ENCODE results near the gene CFL1. TPM values are rescaled to one million over a fixed set of nuclear protein-coding genes. Genes with fewer than 3 reads are reported as not detected.
A peak's percentile ranks its signal among the peaks of the same experiment; 100 is the strongest.

The CFL1 gene
- total RNA-seq, 4 donors from 2014 or later, result 153 to 371 (median 251) TPM

- intact Hi-C loops (cut with DNase I; ENCODE audit: low total_unique reads) (no loop called here), in situ Hi-C loops (cut with MboI; ENCODE audit: low sequenced_read_pairs in 4 of 4) (no loop called here)
- Histone ChIP-seq H3K27me3 (no peaks in the 10 kb centered on the region), H3K4me3 (no peak overlapping the region), H3K9me3 (no peaks in the 10 kb centered on the region), H3K4me1 (peaks cover 0 to 19% of the 10 kb centered on the region in 2 donors), H3K27ac (peak overlapping the region; percentile 80 to 87 (median 82)), H3K36me3 (peaks cover 0 to 11% of the 10 kb centered on the region in 2 donors)
- no peak for ATAC-seq
- TF ChIP-seq POLR2A (IDR thresholded peaks at IDR 0.05) (no peak), CTCF (IDR thresholded peaks at IDR 0.05 in 4 of 5, conservative IDR thresholded peaks at IDR 0.05 in 1 of 5) (no peak)
- DNase-seq, result no peak
Measured at GRCh38 chr11:65870706-65871681, 13.0 kb upstream of the CFL1 start.

GRCh38 chr11:65870307-65870658 is 12.3 kb upstream of the CFL1 start:
- in situ Hi-C loops (cut with MboI; ENCODE audit: low sequenced_read_pairs in 4 of 4), result no loop called here

GRCh38 chr11:65869643-65870306 is 11.8 kb upstream of the CFL1 start:
- peaks cover 0 to 23% of the 10 kb centered on the region in 2 donors for H3K36me3 ChIP-seq
- no peak for DNase-seq
- intact Hi-C loops (cut with DNase I; ENCODE audit: low total_unique reads) (no loop called here), in situ Hi-C loops (cut with MboI; ENCODE audit: low sequenced_read_pairs in 4 of 4) (no loop called here)
- H3K4me3 ChIP-seq, result no peak overlapping the region
- H3K27ac ChIP-seq, result peak overlapping the region in 1 of 4 donors; percentile 83
- H3K4me1 ChIP-seq, result peaks cover 0 to 19% of the 10 kb centered on the region in 2 donors
- ATAC-seq, result no peak
- no peaks in the 10 kb centered on the region for H3K9me3 ChIP-seq
- TF ChIP-seq POLR2A (IDR thresholded peaks at IDR 0.05) (no peak), CTCF (IDR thresholded peaks at IDR 0.05 in 4 of 5, conservative IDR thresholded peaks at IDR 0.05 in 1 of 5) (no peak)
- no peaks in the 10 kb centered on the region for H3K27me3 ChIP-seq

More at GRCh38 chr11:65870307-65870658, 12.3 kb upstream of the CFL1 start:
- no peak overlapping the region for H3K4me3 ChIP-seq
- H3K9me3 ChIP-seq, result no peaks in the 10 kb centered on the region
- H3K27ac ChIP-seq, result peak overlapping the region in 1 of 4 donors; percentile 83
- TF ChIP-seq CTCF (IDR thresholded peaks at IDR 0.05 in 4 of 5, conservative IDR thresholded peaks at IDR 0.05 in 1 of 5) (no peak), POLR2A (IDR thresholded peaks at IDR 0.05) (no peak)
- DNase-seq, result no peak
- H3K4me1 ChIP-seq, result peaks cover 0 to 19% of the 10 kb centered on the region in 2 donors
- no peaks in the 10 kb centered on the region for H3K27me3 ChIP-seq
- peaks cover 0 to 18% of the 10 kb centered on the region in 2 donors for H3K36me3 ChIP-seq
- intact Hi-C loops (cut with DNase I; ENCODE audit: low total_unique reads), result no loop called here
- ATAC-seq, result no peak

- in situ Hi-C loops (cut with MboI; ENCODE audit: low sequenced_read_pairs in 4 of 4), result no loop called here
- H3K4me3 ChIP-seq, result no peak overlapping the region
- H3K4me1 ChIP-seq, result peaks cover 0 to 19% of the 10 kb centered on the region in 2 donors
- TF ChIP-seq POLR2A (IDR thresholded peaks at IDR 0.05) (no peak), CTCF (IDR thresholded peaks at IDR 0.05 in 4 of 5, conservative IDR thresholded peaks at IDR 0.05 in 1 of 5) (no peak)
- H3K9me3 ChIP-seq, result no peaks in the 10 kb centered on the region
- no peaks in the 10 kb centered on the region for H3K27me3 ChIP-seq
- peaks cover 0 to 32% of the 10 kb centered on the region in 2 donors for H3K36me3 ChIP-seq
- intact Hi-C loops (cut with DNase I; ENCODE audit: low total_unique reads), result no loop called here
- no peak overlapping the region for H3K27ac ChIP-seq
- ATAC-seq (no peak), DNase-seq (no peak)
Measured at GRCh38 chr11:65868907-65869306, 10.9 kb upstream of the CFL1 start.
